Stimulated activated CD4-positive, alpha-beta T cell treated with anti-CD3 and anti-CD28 coated beads, Interleukin-2, amount 100 ng/mL, for 48 hours (primary cell): Measurements from ENCODE around the gene ADIPOQ.
"Not testable (repeated sequence)": the region's sequence is repeated elsewhere in the genome, so short reads cannot be mapped to it uniquely, and the experiment has no call there.

Source experiments
- DNase-seq, 2 donors: peaks; one replicate each; pipeline ENCODE4 v3.0.0-alpha.2; 2020

The ADIPOQ gene

DNA sequence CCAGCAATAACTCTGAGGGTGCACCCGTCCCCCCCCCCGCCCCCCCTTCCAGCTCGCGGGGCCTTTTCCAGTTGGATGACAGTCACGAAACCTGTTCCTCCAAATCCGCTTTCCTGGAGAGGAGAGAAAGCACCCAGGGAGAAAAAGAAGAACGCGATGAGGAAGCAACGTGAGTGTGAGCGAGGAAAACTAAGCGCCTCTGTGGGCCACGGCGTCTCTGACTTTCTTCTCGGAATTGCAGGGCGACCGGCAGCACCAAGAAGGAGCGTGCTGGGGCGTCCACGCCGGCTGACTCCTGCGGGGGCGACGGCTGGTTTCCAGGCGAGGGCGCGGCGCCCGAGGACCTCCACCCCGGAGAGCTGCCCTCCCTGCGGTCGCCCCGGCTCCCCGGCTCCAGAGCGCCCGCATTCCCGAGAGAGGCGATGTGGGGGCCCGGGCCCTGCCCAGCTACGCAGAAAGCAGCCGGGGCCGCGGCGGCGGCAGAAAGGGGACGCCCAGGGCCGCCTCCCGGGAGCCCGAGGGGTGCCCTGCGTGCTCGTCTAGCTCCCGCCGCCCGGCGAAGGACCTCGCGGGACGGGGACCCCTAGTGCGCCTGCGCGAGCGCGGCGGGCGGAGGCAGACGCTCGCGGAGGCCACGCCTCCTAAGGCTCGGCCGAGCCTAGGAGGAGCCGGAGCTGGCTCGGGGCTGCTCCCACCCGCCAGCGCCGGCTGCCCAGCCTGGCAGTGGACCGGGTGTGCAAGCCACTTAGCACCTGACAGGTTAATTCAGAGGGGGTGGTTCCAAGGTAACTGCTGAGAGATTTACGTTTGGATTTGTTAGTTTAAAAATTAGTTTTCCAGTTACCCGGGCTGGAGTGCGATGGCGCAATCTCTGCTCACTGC is 15.3 kb upstream of the ADIPOQ start:
- peak; percentile 76 to 84 for DNase-seq

DNA sequence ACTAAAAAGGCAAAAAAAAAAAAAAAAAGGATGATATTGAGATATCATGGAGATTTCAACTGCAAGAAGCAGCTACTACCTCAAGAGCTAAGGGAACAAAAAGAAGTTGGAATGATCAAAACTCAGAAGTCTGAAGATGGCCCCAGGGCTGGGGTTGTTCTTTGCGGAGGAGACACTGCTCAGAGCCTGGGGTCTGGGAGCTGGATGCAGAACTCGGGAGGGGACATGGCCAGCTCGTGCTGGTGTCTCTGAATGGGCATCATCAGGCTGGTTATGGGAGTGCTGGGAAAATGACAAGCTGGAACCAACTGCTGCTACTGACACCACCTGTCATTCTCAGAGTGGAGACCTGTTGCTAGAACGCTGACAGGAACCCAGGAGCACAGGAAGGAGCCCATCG is 14.2 kb upstream of the ADIPOQ start:
- no peak for DNase-seq

DNA sequence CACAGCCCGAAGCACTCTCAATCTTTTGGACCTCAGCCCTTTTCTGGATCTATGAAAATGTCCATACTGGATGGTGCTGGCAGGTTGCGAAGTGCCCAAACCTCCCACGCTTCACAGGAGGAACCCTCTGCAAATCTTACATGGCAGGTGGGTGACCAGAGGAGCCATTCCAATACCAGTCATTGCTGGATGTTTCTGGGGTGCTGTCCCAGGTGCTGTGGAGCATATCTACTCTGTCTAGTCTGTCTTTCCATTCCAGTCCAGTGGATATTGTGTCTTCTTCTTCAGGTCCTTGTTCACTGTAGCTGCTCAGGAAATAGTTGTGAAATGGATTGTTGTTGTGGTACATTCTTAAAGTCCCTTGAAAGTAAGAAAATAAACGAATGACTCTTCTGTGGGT is 10.7 kb upstream of the ADIPOQ start:
- DNase-seq: no peak

DNA sequence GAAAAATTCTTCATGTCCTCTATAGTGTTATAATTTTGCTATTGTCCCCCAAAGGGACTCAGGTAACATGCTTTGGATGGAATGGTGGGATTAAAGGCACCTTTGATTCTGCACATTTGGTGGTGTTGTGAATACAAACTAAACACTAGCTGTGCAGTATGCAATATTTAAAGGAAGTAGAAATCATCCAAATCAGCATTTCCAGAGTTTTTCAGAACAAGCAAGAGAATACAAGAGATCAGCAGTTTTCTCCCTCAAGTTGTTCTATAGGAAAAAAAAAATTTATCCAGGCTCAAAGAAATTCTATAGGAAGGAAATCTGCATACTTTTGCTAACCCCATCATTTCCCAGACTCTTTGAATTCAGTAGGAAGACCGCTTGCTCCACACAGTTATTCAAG is 10.2 kb upstream of the ADIPOQ start:
- DNase-seq: no peak

DNA sequence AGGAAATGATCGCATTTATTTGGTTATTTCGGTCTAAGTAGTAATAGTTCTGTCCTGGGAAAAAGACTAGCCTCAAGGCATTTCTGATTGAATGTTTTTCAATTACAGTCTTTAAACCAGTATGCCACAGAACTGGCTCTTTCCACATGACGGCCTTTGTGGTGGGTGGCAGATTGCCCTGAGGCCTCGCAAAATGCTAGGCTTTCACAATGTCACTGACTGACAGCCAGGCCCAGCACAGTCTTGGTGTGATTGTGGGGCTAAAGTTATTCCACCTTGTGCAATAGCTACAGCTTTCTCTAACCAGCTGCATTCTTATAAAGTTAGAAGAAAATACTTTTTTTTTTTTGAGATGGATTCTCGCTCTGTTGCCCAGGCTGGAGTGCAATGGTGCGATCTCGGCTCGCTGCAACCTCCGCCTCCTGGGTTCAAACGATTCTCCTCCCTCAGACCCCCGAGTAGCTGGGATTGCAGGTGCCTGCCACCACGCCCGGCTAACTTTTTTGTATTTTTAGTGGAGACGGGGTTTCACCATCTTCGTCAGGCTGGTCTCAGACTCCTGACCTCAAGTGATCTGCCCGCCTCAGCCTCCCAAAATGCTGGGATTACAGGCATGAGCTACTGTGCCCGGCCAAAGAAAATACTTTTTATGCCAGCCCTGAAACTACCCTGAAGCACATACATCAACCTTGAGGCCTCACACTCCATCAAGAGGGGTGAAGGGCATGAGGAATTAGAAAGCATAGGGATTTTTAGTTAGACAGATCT is 2.5 kb upstream of the ADIPOQ start:
- DNase-seq: no peak

DNA sequence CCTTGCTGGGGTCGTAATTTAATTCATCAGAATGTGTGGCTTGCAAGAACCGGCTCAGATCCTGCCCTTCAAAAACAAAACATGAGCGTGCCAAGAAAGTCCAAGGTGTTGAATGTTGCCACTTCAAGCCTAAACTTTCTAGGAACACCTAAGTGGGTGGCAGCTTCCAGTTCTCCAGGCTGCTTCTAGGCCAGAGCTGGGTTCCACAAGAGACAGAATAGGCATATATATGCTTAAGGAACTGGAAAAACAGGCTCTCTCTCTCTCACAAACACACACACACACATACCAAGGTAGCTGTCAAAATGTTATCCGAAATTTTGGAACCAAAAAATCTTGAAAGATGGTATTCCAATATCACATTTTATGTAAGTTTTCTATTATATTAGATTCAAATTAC is 890 bp upstream of the ADIPOQ start:
- no peak for DNase-seq

DNA sequence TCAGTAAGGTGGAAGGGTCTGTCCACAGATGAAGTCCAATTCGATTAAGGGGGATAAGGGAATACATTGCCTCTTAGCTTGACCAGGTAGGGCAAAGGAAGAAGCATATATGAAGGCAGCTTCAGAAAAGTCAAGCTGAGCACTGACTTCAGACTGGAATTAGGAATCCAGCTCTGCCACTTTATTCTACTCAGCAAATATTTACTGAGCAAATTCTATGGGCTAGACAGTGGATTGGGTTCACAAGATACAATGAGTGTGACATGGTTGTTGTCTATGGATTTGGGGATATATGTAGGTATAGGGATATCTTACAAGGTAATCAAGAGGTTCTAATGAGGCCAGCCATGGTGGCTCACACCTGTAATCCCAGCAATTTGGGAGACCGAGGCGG is 526 bp downstream of the ADIPOQ start:
- no peak for DNase-seq

DNA sequence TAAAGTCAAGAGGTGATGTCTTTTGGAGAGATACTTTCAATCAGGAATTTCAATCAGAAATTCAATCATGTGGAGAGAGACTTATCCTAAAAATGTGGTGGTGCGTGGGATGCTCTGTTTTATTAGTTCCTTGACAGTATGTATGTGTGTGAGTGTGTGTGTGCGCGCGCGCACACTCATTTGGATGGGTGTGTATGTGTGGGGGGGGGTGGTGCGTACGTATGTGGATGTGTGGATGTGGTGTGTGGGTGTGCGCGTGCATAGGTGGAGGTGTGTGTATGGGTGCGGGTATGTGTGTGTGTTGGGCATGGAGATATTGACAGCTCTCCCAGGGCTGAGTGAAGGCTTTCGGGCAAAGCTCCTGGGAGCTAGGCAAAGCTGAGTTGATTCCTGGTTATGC is 2.4 kb downstream of the ADIPOQ start:
- no peak for DNase-seq

DNA sequence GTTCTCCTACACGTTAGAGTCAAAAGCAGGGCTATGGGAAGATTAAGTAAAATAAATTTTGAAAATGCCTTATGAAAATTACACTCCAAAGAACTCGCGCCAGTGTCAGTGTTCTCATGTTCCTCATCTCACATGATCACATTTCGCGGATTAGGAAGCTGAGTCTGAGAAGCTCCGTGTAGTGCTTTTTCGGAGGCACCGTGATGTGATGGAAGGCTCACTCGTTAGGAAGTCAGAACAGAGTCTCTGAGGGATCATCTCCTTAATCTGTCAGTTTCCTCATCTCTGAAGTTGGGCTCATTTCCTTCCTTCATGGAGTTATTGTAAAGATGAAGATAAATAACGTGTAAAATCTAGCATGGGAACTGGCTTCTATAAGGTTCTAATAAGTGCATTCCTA is 3.2 kb downstream of the ADIPOQ start:
- no peak for DNase-seq

DNA sequence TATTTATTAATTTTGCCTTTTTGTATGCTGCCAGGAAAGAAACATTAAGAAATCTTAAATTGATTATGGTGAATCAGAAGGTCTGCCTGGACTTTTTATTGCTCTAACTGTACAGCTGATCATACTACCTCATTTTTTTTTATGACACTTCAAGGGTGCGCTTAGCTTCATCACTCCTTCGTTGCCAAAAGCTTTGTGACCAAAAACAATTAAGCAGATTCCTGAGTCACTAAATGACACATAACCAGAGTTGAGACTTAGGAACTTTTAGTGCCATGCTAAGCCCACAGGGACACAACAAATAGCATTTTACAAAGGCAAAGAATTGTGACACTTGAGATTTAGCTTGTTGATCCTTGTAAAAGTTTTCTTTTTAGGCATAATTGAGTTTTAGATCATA is 4.9 kb downstream of the ADIPOQ start:
- no peak for DNase-seq

DNA sequence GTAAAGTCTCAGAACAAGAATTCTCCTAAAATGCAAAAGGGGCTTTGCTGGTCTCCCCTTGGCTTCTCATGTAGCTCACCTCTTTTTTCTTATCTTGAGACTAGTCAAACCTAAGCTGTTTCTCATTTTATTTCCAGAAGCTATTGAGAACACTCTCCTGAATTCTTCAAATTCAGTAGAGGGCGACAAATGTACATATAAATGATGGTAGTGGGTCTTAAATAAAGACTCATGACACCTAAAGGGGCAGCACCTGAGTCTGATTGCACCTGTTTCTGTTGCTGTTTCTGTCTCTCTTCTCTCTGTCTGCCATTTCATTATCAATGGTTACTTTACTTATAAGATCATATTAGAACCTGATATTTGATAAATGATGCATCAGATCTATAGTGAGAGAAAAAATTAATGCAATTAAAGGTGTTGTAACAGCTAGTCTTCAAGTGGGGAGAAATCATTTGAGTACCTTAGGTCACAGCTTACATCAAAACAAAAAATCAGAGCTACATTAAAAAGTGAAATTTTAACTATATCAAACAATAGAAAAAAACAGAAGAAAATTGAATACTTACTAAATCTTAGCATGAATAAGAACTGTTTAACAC is 7.0 kb downstream of the ADIPOQ start:
- no peak for DNase-seq

DNA sequence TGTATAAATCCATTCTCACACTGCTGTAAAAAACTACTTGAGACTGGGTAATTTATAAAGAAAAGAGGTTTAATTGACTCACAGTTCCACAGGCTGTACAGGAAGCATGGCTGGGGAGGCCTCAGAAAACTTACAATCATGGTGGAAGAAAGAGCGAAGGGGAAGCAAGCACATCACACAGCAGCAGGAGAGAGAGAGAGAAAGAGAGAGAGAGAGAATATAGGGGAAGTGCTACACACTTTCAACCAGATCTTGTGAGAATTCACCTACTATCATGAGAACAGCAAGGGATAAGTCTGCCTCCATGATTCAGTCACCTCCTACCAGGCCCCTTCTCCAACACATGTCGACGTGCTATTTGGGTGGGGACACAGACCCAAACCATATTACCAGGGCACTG is 9.3 kb downstream of the ADIPOQ start:
- not testable (repeated sequence) for DNase-seq

DNA sequence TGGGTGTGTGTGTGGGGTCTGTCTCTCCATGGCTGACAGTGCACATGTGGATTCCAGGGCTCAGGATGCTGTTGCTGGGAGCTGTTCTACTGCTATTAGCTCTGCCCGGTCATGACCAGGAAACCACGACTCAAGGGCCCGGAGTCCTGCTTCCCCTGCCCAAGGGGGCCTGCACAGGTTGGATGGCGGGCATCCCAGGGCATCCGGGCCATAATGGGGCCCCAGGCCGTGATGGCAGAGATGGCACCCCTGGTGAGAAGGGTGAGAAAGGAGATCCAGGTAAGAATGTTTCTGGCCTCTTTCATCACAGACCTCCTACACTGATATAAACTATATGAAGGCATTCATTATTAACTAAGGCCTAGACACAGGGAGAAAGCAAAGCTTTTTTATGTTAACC is 10.5 kb downstream of the ADIPOQ start:
- DNase-seq: no peak

DNA sequence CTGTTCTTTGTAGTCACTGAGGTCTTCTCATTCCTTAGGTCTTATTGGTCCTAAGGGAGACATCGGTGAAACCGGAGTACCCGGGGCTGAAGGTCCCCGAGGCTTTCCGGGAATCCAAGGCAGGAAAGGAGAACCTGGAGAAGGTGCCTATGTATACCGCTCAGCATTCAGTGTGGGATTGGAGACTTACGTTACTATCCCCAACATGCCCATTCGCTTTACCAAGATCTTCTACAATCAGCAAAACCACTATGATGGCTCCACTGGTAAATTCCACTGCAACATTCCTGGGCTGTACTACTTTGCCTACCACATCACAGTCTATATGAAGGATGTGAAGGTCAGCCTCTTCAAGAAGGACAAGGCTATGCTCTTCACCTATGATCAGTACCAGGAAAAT is 11.6 kb downstream of the ADIPOQ start:
- DNase-seq: no peak

DNA sequence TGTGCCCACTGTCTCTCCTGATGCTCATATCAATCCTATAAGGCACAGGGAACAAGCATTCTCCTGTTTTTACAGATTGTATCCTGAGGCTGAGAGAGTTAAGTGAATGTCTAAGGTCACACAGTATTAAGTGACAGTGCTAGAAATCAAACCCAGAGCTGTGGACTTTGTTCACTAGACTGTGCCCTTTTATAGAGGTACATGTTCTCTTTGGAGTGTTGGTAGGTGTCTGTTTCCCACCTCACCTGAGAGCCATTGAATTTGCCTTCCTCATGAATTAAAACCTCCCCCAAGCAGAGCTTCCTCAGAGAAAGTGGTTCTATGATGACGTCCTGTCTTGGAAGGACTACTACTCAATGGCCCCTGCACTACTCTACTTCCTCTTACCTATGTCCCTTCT is 12.4 kb downstream of the ADIPOQ start:
- no peak for DNase-seq

DNA sequence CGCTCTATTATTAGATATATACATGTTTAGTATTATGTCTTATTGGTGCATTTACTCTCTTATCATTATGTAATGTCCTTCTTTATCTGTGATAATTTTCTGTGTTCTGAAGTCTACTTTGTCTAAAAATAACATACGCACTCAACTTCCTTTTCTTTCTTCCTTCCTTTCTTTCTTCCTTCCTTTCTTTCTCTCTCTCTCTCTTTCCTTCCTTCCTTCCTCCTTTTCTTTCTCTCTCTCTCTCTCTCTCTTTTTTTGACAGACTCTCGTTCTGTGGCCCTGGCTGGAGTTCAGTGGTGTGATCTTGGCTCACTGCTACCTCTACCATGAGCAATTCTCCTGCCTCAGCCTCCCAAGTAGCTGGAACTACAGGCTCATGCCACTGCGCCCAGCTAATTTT is 15.2 kb downstream of the ADIPOQ start:
- no peak for DNase-seq

DNA sequence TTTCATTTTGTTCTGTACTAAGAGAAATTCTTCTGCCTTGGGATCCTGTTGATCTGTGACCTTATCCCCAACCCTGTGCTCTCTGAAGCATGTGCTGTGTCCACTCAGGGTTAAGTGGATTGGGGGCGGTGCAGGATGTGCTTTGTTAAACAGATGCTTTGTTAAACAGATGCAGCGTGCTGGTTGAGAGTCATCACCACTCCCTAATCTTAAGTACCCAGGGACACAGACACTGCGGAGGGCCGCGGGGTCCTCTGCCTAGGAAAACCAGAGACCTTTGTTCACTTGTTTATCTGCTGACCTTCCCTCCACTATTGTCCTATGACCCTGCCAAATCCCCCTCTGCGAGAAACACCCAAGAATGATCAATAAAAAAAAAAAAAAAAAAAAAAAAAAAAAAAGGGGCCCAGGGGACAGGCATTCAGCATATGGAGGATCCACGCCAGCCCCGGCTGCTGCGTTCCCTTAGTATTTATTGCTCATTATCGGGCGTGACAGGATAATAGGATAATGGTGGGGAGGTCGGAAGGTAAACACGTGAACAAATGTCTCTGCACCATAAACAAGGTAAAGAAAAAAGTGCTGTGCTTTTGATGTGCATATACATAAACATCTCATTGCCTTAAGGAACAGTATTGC is 22.8 kb downstream of the ADIPOQ start:
- DNase-seq: not testable (repeated sequence)

DNA sequence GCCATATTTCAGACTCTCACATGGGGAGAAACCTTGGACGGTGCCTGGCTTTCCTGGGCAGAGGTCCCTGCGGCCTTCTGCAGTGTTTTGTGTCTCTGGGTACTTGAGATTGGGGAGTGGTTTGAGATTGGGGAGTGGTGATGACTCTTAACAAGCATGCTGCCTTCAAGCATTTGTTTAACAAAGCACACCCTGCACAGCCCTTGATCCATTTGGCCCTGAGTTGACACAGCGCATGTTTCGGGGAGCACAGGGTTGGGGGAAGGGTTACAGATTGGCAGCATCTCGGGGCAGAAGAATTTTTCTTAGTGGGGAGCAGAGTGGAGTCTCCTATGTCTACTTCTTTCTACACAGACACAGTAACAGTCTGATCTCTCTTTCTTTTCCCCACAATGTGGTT is 23.6 kb downstream of the ADIPOQ start:
- DNase-seq: not testable (repeated sequence)

DNA sequence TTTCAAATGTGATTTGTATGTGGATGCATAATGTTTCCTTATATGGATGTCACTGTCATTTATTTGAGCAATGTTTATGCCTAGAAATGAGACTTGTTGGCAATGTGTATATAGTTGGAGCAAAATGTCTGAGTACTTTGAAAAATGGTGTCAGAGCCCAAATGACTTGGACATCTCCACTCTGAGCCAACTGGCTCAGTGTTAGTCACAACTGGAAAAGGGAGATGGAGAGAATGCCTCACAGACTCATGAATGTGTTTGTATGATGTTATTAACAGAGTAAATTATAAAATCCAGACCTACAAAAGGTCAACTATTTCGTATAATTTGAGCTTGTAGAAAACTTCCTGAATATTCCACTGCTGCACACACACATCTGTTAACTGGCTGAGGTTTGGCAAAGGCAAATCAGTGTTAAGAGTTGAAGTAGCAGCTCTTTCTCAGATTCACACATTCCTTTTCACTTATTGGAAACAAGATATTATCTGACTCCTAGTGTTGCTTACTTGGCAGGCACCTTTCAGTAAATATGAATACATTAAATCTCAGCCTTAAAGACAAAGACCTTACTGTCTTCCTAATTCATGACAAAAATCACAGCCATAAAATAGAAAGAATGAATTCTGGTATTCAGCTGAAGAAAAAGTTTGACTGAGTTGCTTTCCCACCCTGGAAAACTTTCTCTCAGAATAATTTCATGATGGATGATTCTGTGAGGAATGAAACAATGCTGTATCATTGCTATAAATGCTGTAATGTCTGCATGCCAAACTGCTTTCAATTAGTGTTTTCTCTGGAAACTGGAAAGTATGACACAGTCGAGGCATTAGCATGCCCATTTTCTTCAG is 27.0 kb downstream of the ADIPOQ start:
- no peak for DNase-seq

DNA sequence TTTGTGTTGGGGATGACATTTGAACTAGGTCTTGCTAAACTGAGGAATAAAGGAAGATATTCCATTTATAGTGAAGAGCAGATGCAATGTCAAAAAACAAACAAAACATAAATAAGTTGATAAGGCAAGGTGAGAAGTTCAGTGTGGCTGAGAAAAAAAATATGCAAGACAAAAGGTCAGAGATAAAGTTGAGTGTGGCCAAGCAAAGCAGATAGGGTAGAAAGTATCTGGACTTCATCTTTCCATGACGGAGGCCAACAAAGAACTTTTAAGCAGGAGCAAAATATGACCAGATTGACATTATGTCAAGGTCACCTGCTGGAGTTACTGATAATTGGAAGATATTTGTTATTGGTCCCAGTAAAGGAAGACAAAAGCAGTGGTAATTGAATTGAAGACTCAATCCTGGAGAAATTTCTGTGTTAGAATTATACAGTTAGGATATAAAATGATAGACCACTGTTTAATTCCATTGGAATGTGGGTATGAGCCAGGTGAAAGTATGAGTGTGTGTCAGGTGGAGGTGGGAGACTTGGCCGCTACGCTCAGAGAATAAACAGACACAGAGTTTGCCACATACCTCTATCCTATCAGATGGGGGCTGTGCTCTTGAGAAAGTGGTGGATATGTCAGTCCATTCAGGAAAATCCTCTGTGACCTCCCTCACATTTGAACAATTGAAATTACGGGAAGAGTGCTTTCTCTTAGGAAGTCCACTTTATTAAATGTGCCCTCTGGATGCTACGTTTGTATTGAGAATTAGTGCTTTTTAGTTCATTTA is 28.1 kb downstream of the ADIPOQ start:
- DNase-seq: no peak

DNA sequence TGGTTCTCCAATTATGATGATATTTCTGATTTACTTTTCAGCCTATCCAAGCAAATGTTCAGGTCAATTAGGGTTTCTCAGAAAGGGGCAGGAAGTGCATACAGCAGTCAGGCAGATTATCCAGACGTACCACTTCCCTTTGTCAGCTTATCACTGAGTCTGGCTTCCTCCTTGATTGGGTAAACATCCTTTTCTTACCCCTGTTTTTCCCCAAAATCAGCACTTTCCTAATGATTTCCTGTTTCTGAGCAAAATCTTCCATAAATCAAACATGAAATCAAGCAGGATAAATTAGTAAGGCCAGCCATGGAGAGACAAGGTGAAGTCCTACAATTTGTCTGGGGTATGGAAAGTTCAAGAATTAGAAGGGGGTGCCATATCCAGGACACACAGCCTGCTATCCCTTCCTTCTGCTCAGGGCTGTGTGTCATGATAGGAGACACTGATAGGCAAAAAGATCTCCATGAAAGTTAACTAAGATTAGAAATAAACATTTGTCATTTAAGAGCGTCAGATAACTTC is 29.0 kb downstream of the ADIPOQ start:
- DNase-seq: no peak
